T-cell (primary cell): ENCODE measurements around the gene SPDYE16. TPM values are rescaled to one million over a fixed set of nuclear protein-coding genes. Genes with fewer than 3 reads are reported as not detected.
"Not testable (repeated sequence)": the region's sequence is repeated elsewhere in the genome, so short reads cannot be mapped to it uniquely, and the experiment has no call there.

Experiments used
- ATAC-seq, 4 experiments: fragments of 200-7000 bp in 3 of 4; fragments of 150-1000 bp in 1 of 4; cut with Tn5 transposase; replicated peaks in 1 of 4; 1 replicate in 3 of 4; 2 replicates in 1 of 4; pipeline ENCODE4 v1.10.0; 2021; ENCODE audit warnings: moderate library complexity in 3 of 4, mild to moderate bottlenecking in 2 of 4, moderate number of reproducible peaks in 1 of 4
- CTCF ChIA-PET, 2 donors: fragments of 300-600 bp; sonication (Branson Sonifier 250); formaldehyde crosslinking; loops; one replicate each; lab custom pipeline; 2022; ENCODE audit warnings: antibody characterized with exemption in 2 of 2; lab: Charles Lee
- POLR2A ChIA-PET, 2 donors: fragments of 300-600 bp; sonication (Branson Sonifier 250); formaldehyde crosslinking; loops; one replicate each; lab custom pipeline; 2022; ENCODE audit warnings: antibody characterized with exemption in 2 of 2; lab: Charles Lee
- DNase-seq, 35 experiments: peaks; one replicate each; pipeline versions ENCODE4 v3.0.0 to v3.0.0-alpha.2; 2013 to 2023
- H3K27ac ChIP-seq: one replicate; pipeline ENCODE4 v1.5.1; 2013; ENCODE audit warnings: low read length
- H3K27me3 ChIP-seq, 2 experiments: replicated peaks in 1 of 2; 1 replicate in 1 of 2; 2 replicates in 1 of 2; pipeline versions ENCODE4 v1.6.1 to v1.7.0; 2013; ENCODE audit warnings: low read length in 1 of 2, mixed read lengths in 1 of 2; ENCODE audit not compliant: control insufficient read depth in 2 of 2, insufficient read depth in 2 of 2; ENCODE audit errors: extremely low read depth in 1 of 2
- H3K36me3 ChIP-seq, 2 donors: 1 replicate in 1 of 2; 2 replicates in 1 of 2; pipeline versions ENCODE4 v1.6.1 to v1.7.0; 2013; ENCODE audit warnings: low read length in 1 of 2; ENCODE audit not compliant: control insufficient read depth in 2 of 2, insufficient read depth in 1 of 2; ENCODE audit errors: extremely low read depth in 1 of 2
- H3K4me1 ChIP-seq, 2 experiments: 1 replicate in 1 of 2; 2 replicates in 1 of 2; pipeline versions ENCODE4 v1.6.1 to v1.7.0; 2013; ENCODE audit warnings: low read length in 2 of 2, mixed read lengths in 1 of 2; ENCODE audit not compliant: insufficient read depth in 2 of 2, control insufficient read depth in 1 of 2; ENCODE audit errors: extremely low read depth in 1 of 2
- H3K4me3 ChIP-seq, 2 donors: 1 replicate in 1 of 2; 2 replicates in 1 of 2; pipeline versions ENCODE4 v1.5.1 to v1.7.0; 2013; ENCODE audit warnings: mild to moderate bottlenecking in 2 of 2, low read length in 1 of 2, moderate library complexity in 1 of 2; ENCODE audit not compliant: control insufficient read depth in 1 of 2; ENCODE audit errors: extremely low read depth in 1 of 2
- H3K9me3 ChIP-seq: 2 replicates; pipeline ENCODE4 v1.7.0; 2013
- H3K27ac Mint-ChIP-seq, 2 donors: one replicate each; pipeline ENCODE4 v1.8.0; 2020 to 2021; ENCODE audit warnings: mild to moderate bottlenecking in 2 of 2, mixed read lengths in 2 of 2
- H3K27me3 Mint-ChIP-seq, 2 donors: one replicate each; pipeline ENCODE4 v1.8.0; 2021 to 2022; ENCODE audit warnings: mixed read lengths in 2 of 2
- H3K36me3 Mint-ChIP-seq: one replicate; pipeline ENCODE4 v1.8.0; 2021; ENCODE audit warnings: mixed read lengths
- H3K4me1 Mint-ChIP-seq, 3 donors: one replicate each; pipeline ENCODE4 v1.8.0; 2020 to 2022; ENCODE audit warnings: mixed read lengths in 3 of 3, mild to moderate bottlenecking in 1 of 3
- H3K4me3 Mint-ChIP-seq, 3 donors: one replicate each; pipeline ENCODE4 v1.8.0; 2020 to 2022; ENCODE audit warnings: mild to moderate bottlenecking in 3 of 3, mixed read lengths in 3 of 3, moderate library complexity in 3 of 3
- H3K9me3 Mint-ChIP-seq, 3 donors: one replicate each; pipeline ENCODE4 v1.8.0; 2020 to 2022; ENCODE audit warnings: mixed read lengths in 3 of 3
- WGBS: methylation state at CpG from one replicate; pipeline ENCODE4 v1.1.5; 2013; ENCODE audit warnings: missing lambda C conversion rate; ENCODE audit not compliant: insufficient coverage; 5-methylcytosine and 5-hydroxymethylcytosine counted together
- total RNA-seq, 35 experiments: library from RNA in 6 of 35; stranded (reverse) in 6 of 35; fragments of 120-200 nt in 1 of 35; gene quantifications; one replicate each; pipeline versions ENCODE4 v1.2.1 to v1.2.4 and lab custom pipeline; 2013 to 2026

SPDYE16 gene
- total RNA-seq, 5 donors from 2014 or later (not counting 1 experiment from before 2014, with no cell fraction given), result 0.33 to 0.96 (median 0.73) TPM

DNA sequence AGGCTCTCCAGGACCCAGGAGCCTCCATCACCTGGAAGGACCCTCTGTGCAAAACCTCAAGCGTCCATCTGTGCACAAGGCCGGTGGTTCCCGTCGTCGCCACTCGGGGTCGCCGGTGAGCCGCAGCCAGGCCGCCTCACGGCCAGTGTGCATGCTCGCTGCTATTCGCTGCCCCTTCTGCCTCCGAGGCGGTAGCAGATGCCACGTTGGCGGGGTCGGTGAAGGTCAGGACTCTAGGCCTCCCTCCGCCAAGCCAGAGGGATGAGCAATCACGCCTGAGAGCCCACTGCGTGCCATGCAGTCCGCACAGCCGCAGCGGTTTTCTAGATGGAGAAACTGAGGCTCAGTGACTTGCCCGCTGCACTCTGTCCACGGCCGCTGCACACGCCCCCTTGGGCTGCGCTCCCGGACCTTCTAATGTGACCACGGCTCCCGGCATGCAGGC lies 27.1 kb downstream of the SPDYE16 start:
- Mint-ChIP-seq H3K4me3 (no peak overlapping the region), H3K36me3 (no peaks in the 10 kb centered on the region), H3K27me3 (no peaks in the 10 kb centered on the region), H3K4me1 (no peaks in the 10 kb centered on the region), H3K27ac (no peak overlapping the region), H3K9me3 (no peaks in the 10 kb centered on the region)
- ChIA-PET POLR2A (no interaction called here), CTCF (no interaction called here)
- H3K4me1 ChIP-seq, result no peaks in the 10 kb centered on the region
- H3K36me3 ChIP-seq, result no peaks in the 10 kb centered on the region
- peaks cover 0 to 9% of the 10 kb centered on the region in 2 experiments for H3K27me3 ChIP-seq
- H3K9me3 ChIP-seq, result no peaks in the 10 kb centered on the region
- peak in 10 of 35 experiments; percentile 11 to 50 (median 24) for DNase-seq
- peak in 1 of 4 experiments; percentile 82 for ATAC-seq
- WGBS, result 22% methylated on average over 30 of the region's 32 CpGs
- no peak overlapping the region for H3K27ac ChIP-seq
- H3K4me3 ChIP-seq, result no peak overlapping the region

DNA sequence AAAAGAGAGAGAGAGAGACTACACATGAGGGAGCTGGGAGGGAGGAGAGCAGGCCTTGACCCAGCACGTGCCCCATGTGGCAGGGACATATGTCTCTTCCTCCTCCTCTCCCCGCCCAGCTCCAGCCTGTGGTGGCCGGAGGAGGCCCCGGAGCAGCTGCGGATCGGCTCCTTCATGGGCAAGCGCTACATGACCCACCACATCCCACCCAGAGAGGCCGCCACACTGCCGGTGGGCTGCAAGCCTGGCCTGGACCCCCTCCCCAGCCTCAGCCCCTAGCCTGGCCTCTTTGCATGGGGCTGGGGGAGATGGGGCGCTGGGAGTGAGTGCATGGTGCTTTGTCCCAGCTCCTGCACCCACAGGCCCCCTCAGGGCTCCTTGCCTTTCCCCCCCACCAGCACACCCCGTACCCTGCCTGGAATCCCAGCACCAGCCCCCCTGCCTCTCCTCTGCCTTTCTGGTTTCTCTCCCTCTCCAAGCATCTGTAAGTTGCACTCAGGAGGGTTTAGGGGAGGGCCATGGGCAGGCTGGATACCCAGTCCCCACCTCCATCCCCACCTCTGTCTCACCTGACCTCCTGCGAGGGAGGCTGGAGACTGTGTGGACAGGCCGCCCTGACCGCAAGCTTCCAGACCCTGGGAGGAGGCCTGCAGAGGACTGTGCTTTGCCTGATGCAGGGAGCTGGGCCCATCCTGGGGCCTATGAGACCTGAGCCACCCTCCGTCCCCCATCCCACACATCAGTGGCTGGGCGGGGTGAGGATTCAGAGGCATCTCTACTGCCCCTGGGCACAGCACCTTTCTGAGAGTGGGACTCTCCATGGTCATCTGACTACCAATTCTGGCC lies 27.9 kb downstream of the SPDYE16 start:
- Histone ChIP-seq H3K4me1 (no peaks in the 10 kb centered on the region), H3K9me3 (no peaks in the 10 kb centered on the region), H3K36me3 (no peaks in the 10 kb centered on the region), H3K27me3 (peaks cover 0 to 9% of the 10 kb centered on the region in 2 experiments), H3K27ac (no peak overlapping the region), H3K4me3 (no peak overlapping the region)
- WGBS, result 92% methylated on average over 5 of the region's 16 CpGs
- H3K27me3 Mint-ChIP-seq, result no peaks in the 10 kb centered on the region
- H3K9me3 Mint-ChIP-seq, result no peaks in the 10 kb centered on the region
- no peak overlapping the region for H3K27ac Mint-ChIP-seq
- H3K4me1 Mint-ChIP-seq, result no peaks in the 10 kb centered on the region
- POLR2A ChIA-PET, result interaction anchor here in 1 of 2 donors (0.6 kb wide), 1 partner anchor 597 kb away, joined by 3 read pairs; no protein-coding TSS in a partner anchor
- ATAC-seq, result peak in 1 of 4 experiments; percentile 15
- CTCF ChIA-PET, result interaction anchor here in 1 of 2 donors (0.6 kb wide), 3 partner anchors 9 to 597 kb away, joined by 3 to 7 read pairs (median 5); no protein-coding TSS in a partner anchor
- H3K36me3 Mint-ChIP-seq, result no peaks in the 10 kb centered on the region
- DNase-seq, result no peak
- no peak overlapping the region for H3K4me3 Mint-ChIP-seq

DNA sequence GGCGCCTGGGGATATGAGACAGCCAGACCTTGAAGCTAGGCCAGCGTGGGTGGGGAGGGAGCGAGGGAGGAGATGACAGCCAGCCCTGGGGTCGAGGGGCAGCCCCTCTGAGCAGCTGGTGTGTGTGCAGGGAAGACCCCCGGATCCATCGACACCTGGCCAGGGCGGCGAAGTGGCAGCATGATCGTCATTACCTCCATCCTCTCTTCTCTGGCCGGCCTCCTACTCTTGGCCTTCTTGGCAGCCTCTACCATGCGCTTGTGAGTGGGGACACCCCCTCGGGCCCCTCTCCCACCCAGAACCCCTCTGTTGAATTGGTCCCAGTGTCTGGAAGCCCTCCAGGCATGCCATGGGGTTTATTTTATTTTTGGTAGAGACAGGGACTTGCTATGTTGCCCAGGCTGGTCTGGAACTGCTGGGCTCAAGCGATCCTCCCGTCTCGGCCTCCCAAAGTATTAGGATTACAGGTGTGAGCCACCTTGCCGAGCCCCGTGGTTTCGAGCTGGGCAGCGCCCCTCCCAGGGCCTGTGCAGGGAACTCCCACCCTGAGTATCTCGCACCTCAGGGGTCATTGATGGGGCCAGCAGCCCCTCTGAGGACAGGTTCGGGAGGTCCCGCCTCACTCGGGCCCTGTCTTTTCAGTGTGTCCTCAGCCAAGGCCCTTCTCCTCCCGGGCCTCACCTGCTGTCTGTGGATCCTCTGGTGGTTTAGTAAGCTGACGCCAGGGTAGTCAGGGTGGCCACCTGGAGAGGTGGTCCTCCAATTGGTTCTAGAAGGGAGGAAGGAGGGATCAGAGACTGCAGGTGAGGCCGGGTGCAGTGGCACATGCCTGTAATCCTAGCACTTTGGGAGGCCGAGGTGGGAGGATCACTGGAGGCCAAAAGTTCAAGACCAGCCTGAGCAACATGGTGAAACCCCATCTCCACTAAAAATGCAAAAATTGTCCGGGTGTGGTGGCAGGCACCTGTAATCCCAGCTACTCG lies 29.0 kb downstream of the SPDYE16 start:
- H3K4me1 ChIP-seq, result no peaks in the 10 kb centered on the region
- Mint-ChIP-seq H3K9me3 (no peaks in the 10 kb centered on the region), H3K4me1 (peaks cover 0 to 3% (median 0%) of the 10 kb centered on the region in 3 donors), H3K27me3 (no peaks in the 10 kb centered on the region), H3K36me3 (no peaks in the 10 kb centered on the region), H3K27ac (no peak overlapping the region), H3K4me3 (no peak overlapping the region)
- H3K9me3 ChIP-seq, result no peaks in the 10 kb centered on the region
- no peaks in the 10 kb centered on the region for H3K36me3 ChIP-seq
- H3K27me3 ChIP-seq, result peaks cover 0 to 9% of the 10 kb centered on the region in 2 experiments
- ChIA-PET POLR2A (no interaction called here), CTCF (interaction anchor here in 1 of 2 donors (0.6 kb wide), 2 partner anchors 330 to 598 kb away, joined by 5 to 7 read pairs; no protein-coding TSS in a partner anchor)
- peak in 1 of 35 experiments; percentile 4 for DNase-seq
- no peak overlapping the region for H3K4me3 ChIP-seq
- no peak for ATAC-seq
- H3K27ac ChIP-seq, result no peak overlapping the region
- 83% methylated on average over 18 of the region's 29 CpGs for WGBS

DNA sequence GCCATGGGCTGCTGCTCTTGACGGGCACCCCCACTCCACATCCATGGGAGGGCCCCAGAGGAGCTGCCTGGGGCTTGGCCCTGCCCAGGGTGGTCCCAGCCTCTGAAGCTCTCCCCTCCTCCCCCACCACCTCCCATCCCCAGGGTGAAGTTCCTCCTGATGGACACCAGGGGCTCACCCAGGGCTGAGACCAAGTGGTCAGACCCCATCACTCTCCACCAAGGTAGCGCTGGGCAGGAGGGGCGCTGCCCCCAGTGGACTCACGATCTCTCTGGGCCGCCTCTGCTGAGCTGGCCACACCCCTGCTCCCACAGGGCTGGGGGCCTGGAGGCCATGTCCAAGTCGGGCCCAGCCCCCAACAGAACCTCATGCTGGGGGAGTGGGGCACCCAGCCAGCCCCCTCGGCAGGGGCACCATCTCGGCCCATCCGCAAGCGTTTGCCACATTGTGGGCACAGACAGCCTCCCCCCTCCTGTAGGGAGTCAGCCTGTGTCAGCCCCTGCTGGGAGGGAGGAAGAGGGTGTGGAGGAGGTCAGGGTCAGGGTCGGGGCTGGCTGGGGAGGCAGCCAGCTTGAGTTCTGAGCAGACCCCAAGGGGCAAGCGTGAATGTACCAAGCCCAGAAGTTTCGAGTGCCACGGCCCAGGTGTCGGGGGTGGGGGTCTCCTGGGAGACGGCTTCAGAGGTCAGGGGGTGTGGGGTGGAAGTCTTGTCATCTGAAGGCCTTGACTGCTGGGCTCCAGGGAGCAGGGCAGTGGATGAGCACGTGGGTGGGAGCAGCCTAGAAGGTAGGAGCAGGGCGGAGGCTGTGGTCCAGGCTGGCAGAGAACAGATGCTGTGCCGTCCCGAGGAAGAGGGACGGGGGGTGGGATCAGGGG lies 29.9 kb downstream of the SPDYE16 start:
- ChIA-PET CTCF (no interaction called here), POLR2A (no interaction called here)
- ATAC-seq (peak in 1 of 4 experiments; percentile 25), DNase-seq (peak in 2 of 35 experiments; percentile 3 to 9)
- H3K27ac ChIP-seq, result no peak overlapping the region
- H3K36me3 ChIP-seq, result no peaks in the 10 kb centered on the region
- H3K4me3 ChIP-seq, result no peak overlapping the region
- H3K4me1 ChIP-seq, result no peaks in the 10 kb centered on the region
- H3K36me3 Mint-ChIP-seq, result no peaks in the 10 kb centered on the region
- peaks cover 0 to 3% (median 0%) of the 10 kb centered on the region in 3 donors for H3K4me1 Mint-ChIP-seq
- no peak overlapping the region for H3K4me3 Mint-ChIP-seq
- H3K27me3 Mint-ChIP-seq, result no peaks in the 10 kb centered on the region
- WGBS, result 80% methylated on average over 13 of the region's 21 CpGs
- H3K9me3 ChIP-seq, result no peaks in the 10 kb centered on the region
- no peak overlapping the region for H3K27ac Mint-ChIP-seq
- H3K27me3 ChIP-seq, result peaks cover 0 to 9% of the 10 kb centered on the region in 2 experiments
- H3K9me3 Mint-ChIP-seq, result no peaks in the 10 kb centered on the region

DNA sequence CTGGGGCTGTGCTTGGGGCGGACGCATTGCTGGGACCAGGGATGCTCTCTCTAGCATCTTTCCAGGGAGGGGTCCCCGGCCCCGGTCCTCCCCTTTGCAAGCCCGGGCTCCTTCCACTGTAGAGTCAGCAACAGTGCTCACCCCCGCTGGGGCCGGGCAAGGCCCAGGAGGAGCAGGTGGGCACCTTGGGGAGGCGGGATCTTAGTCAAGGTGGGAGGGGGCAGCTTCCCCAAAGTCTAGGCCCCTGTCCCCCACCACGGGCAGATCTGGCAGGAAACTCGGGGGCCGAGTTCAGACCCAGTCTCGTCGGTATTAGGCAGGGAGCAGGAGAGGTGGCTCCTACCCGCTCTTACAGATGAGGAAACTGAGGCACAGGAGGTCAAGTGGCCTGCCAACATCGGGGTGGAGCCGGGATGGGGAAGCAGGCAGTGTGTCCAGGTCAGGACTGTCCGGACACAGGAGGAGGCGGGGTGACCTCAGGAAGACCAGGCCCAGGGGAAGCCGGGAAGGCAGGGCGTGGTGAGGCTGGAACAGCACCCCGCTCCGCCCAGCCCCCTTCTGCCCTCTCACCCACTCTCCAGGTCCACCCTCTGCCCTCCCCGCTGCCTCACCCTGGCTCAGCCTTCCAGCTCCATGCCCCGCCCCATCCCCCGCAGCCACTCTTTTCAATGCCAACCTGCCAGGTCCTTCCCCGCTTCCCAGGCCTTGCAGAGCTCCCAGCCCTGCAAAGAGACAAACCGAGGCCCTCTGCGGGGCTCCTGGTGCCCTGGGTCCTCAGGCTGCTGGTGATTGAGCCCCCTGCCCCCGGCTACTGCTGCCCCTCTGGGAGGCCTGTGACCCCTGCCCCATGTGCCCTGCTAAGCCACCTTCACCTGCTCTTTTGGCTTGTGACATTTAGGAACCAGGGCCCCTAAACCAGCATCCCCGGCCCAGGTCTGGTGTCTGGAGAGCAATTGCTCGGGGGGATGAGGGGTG lies 30.9 kb downstream of the SPDYE16 start:
- H3K27me3 ChIP-seq, H3K27ac ChIP-seq, H3K27me3 Mint-ChIP-seq, H3K36me3 ChIP-seq, H3K36me3 Mint-ChIP-seq, H3K4me3 Mint-ChIP-seq, H3K4me3 ChIP-seq, H3K4me1 Mint-ChIP-seq, H3K4me1 ChIP-seq, ATAC-seq, CTCF ChIA-PET, H3K9me3 ChIP-seq, POLR2A ChIA-PET, H3K27ac Mint-ChIP-seq, H3K9me3 Mint-ChIP-seq: not testable (repeated sequence)
- peak in 1 of 35 experiments; percentile 3 for DNase-seq
- no CpG with 5 or more reads among the region's 31 CpGs for WGBS
